DND-41 (cell line): ENCODE data around the gene UBAC1.

ENCODE experiments used
- CTCF ChIP-seq: IDR thresholded peaks from 2 replicates; pipeline ENCODE4 v1.5.1; 2012; ENCODE audit warnings: borderline replicate concordance, low read length, moderate library complexity, mild to moderate bottlenecking; ENCODE audit not compliant: poor library complexity, severe bottlenecking; ENCODE audit errors: extremely low read depth
- EZH2 ChIP-seq: IDR thresholded peaks from 3 replicates; pipeline ENCODE4 v1.6.1; 2012; ENCODE audit warnings: borderline replicate concordance, low read depth, mild to moderate bottlenecking, moderate library complexity, low read length, inconsistent platforms; ENCODE audit not compliant: severe bottlenecking

GRCh38 chr9:135997090-135998015, 36.2 kb upstream of the UBAC1 start:
- TF ChIP-seq CTCF (no peak), EZH2 (no peak)
